GM21381 (cell line): ENCODE results near the gene DAB2IP.

Experiments used
- ATAC-seq: cut with Tn5 transposase; IDR thresholded peaks from one replicate; pipeline ENCODE4 v1.9.1; 2021; ENCODE audit warnings: mild to moderate bottlenecking, moderate library complexity; ENCODE audit not compliant: unreplicated experiment

DAB2IP gene

GRCh38 chr9:121700165-121700831, 48.9 kb downstream of the DAB2IP start:
- no peak for ATAC-seq

DNA sequence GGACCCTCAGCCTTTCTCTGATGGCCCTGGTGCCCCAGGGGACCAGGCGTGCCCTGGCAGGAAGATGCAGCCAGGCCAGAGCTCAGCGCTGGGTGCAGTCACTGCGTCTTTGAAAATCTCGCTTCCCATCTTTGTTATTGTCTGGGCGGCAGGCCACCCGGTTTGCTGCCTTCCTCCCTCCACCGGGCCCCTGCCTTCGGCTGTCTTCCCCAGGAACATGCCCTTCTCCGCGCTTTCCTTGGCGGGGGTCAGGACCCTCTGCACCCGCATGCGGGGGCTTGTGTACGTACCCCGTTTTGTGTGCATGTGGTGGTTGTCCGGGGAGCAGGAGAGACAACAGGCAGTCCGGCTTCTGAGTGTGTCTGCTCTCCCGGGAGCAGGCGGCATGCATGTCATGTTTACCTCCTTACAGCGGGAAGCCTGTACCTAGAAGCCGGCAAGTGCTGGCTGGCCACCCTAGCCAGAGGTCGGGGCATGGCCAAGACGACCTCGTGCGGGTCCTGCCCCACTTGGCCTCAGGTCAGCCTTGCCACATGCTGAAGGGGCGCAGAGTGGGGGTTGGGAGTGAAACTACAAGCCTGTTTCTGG, 49.5 kb downstream of the DAB2IP start:
- ATAC-seq = no peak

DNA sequence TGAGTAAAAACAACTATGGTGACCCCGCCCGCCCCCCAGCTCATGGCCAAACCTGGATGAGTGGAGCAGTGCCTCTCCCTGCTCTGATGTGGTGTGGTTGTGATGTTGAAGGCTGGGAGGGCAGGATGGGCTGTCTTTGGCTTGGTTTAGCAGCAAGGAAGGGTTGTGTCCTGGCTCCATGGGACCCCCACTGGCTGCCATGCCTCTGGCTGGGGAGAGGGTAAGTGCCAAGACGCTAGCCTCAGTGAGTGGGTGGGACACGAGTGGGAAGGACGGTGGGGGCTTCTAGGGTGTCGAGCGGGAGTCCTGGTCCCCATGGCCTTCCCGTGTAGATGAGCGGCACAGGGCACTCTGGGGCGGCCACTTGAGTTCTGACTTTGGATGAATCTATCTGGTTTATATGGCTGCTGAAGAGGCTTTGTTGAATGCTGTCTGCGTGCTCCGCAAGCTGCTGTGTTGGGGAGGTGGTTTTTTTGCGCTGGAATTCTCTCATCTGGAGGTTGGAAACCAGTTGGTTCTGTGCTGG, 50.4 kb downstream of the DAB2IP start:
- ATAC-seq = no peak

GRCh38 chr9:121703014-121703734, 51.7 kb downstream of the DAB2IP start:
- ATAC-seq = no peak

DNA sequence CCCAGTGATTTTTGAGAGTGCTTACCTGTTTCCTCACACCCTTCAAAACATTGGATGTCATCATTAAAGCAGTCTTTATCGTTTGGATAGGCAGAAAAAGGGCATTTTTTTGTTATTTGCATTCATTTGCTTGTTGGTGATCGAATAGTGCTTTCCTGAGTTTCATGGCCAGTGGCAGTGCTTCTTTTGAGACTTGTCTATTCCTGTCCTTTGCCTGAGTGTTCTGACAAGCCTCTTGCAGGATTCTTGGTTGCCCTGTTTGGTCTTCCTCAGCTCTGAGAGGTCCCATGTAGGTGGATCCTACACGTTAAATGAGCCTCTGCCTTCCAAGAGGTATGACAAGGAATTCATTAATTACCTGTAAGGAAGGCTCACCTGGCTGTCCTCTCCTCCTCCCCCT, 52.8 kb downstream of the DAB2IP start:
- ATAC-seq = no peak

- ATAC-seq = no peak
Observed at GRCh38 chr9:121706149-121706750, 54.8 kb downstream of the DAB2IP start.

GRCh38 chr9:121707477-121708424, 56.3 kb downstream of the DAB2IP start:
- ATAC-seq = peak; percentile 100

DNA sequence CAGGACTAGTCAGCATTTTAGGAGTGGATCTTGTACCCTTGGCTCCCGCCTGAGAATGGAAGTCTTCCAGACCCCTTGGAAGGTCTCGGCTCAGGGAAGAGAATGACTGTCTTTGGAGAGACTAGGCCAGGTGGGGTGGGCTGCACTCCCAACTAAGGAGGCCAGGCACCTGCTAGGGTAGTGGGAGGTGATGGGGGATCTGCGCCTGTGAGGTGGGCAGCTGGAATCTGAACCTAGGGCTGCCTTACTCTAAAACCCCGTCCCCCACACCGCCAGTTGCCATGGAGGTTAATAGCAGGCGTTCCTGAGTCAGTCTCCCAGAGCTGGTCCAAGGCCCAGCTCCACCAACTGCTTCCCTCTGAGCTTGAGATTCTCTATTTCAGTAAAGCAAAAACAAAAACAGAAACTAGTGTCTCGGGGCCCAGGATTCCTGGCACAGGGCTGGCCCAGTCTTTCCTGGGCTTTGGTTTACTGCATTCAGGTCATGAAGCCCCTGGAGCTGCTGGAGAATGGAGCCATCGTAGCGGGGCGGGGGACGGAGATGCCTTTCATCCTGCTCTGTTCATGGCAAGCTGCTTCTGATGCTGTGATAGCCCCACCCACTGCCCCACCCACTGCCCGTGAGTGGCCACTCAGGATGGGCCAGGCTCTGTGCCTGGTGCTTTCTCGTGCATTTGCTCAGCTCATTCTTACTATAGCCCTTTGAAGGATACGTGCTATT, 57.5 kb downstream of the DAB2IP start:
- no peak for ATAC-seq

DNA sequence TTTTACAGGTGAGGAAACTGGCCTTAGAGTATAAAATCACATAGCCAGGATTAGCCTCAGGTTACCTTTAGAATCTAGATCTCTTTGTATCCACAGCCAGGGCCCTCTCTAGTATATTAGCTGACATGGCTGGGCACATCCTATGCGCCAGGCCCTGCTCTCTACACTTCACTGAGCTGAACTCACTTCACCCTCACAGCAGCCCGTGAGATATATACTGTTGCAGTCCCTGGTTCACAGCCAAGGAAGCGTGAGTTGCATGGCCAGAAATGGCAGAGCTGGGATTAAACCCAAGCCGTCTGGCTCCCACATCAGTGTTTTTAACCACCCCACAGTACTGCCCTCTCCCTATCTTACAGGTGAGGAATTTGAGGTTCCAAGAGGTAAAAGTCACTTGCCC, 58.4 kb downstream of the DAB2IP start:
- no peak for ATAC-seq

- ATAC-seq = no peak
Observed at GRCh38 chr9:121711281-121711680, 59.8 kb downstream of the DAB2IP start.

DNA sequence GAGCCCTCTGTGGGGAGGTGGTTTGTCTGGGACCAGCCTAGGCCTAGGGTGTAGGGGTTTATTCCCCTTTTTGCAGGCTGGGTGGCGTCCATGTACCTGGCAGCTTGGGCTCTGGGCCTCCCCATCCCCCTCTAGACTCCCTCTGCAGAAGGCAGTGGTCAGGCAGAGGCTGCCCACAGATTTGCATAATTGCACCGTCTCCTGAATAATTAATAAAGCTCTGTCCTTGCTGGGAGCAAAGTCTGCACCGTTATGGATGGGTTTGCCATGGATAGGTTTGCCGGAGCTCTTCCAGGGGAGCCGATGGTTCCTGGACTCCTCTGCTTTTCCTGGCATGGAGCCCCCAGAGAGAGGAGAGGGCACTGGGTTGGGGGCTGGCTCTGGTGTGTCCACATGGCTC, 60.4 kb downstream of the DAB2IP start:
- ATAC-seq = no peak

DNA sequence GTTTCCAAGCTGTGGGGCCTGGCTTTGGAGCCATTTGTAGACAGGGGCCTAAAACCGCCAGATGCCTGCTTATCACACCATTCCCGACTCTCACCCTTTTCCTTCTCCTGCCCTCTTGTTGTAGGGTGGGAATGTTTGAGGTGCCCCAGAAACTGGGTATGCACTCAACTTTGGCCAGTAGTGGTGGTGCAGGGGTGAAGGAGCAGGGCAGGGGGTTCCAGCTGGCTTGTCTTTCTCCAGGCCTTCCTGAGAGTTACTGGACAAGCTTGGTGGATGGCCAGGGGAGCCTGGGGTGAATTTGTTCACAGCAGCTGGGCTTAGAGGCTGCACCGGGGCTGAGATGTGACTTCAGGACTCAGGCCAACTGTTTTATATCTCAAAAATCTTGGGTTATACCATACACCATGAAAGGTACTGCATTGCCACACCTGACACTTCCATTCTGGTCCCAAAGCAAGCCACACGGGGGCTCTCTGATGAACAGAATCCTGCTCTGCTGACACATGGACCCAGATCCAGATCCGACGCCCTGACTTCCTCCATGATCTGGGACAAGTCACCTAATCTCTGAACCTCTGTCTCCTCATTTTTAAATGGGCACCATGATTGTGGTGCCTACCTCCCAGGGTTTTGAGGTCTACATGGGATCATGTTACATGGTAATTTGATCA, 62.1 kb downstream of the DAB2IP start:
- no peak for ATAC-seq

DNA sequence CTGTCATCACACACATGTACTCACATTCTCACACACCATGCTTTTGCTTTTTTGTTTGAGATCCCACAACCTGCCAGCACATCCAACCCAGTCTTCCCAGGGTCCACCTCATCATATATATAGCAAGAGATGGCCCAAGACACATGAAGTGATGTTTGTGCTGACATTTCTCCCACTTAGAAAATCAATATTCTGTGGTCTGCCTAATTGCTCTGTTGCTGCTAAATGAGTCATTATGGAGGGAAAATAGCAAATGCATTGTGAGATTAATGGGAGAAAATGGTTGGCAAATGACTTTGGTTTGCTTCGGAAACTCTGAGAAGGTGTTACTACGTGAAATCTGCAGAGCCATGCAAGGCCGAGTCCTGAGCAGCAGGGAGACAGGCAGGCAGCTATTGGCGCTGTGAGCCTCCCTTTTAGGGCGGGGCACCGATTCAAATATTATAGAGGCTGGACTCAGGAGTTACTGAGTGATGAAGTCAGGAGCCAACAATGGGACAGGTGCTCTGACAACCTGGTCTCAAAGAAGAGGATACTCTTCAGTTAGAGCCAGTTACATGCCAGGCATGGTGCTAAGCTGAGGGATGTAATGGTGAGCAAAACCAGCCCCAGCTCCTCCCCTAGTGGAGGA, 62.8 kb downstream of the DAB2IP start:
- no peak for ATAC-seq

DNA sequence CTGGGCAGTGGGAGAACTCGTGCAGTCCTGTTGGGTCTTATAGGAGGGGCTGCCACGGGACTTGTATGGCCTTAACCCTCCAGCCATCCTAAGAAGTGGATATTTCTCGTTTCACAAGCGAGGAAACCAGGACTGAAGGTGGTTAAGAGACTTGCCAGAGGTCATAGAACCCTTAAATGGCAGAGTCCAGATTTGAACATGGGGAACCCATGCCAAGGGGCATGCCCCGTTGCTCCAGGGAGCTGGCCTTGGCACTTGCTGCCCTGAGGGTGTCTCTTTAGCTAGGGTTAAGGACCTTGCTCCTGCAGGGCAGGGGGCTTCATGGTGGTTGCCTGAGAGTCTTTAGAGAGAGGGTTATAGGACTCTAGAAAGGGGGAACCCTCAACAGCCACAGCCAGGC, 63.4 kb downstream of the DAB2IP start:
- ATAC-seq = no peak

- no peak for ATAC-seq
Observed at GRCh38 chr9:121717141-121717991, 65.9 kb downstream of the DAB2IP start.

DNA sequence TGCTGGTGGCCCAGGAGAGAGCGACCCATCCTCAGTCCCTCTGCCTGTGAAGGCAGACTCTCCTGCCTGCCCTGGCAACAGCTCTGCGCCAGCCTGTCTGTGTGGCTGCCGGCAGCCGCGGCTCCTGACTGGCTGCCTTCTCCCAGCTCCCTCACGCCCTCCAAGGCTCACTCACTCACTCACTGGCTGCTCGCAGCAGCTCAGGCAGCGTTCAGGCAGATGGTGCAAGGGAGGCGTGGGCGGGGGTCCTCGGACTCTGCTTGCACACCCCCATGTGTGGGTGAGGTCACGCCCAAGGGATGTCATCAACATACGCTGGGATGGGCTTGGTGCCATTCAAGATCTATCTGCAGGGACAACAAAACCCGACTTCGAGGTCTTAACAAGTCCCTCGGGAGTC, 66.7 kb downstream of the DAB2IP start:
- no peak for ATAC-seq

DNA sequence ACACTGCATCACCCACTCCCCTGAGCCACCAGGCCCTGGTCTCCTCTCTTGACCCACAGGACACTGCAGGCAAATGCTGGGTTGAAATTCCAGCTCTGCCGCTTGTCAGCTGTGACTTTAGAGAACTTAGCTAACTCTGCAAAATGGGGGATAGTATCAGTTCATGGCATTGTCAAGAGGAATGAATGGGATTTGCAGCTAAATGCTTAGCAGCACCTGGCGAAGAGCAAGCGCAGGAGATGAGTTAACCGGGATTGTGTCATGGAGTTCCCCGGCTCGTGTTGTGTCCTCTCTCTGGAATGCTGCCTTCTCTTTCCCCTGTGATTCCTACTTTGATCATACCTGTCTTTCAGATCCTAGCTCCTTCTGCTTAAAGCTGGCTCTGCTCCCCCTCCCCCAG, 67.1 kb downstream of the DAB2IP start:
- no peak for ATAC-seq
